K562 (cell line): ENCODE measurements around the gene WWOX. TPM values are rescaled to one million over a fixed set of nuclear protein-coding genes. Genes with fewer than 3 reads are reported as not detected.

Experiments
- ATAC-seq: fragments of 200-7000 bp; cut with Tn5 transposase; 3 replicates; pipeline ENCODE4 v1.9.1; 2020; ENCODE audit warnings: moderate library complexity
- BruUV-seq: library from RNA; stranded (reverse); fragments of 400-500 nt; replicated peaks from 2 replicates; lab custom pipeline; 2021; lab: Mats Ljungman, UMichigan
- CTCF ChIA-PET: fragments of 300-600 bp; formaldehyde crosslinking; extraction: SDS; loops from one replicate; lab custom pipeline; 2021; ENCODE audit warnings: low intra/inter-chr PET ratio; lab: Yijun Ruan, JAX
- POLR2A ChIA-PET: fragments of 300-600, 350-650 bp; sonication (Branson Sonifier 250); formaldehyde crosslinking; extraction: SDS; loops from one replicate; lab custom pipeline; 2021; ENCODE audit warnings: antibody characterized with exemption, inconsistent platforms; lab: Yijun Ruan, JAX
- DNase-seq, 4 experiments: peaks; one replicate each; pipeline versions ENCODE4 v3.0.0 to v3.0.0-alpha.2; 2011 to 2018; ENCODE audit warnings: low spot score in 3 of 4, mixed read lengths in 3 of 4; ENCODE audit errors: extremely low read depth in 1 of 4
- FAIRE-seq: peaks from 2 replicates; lab custom pipeline; 2011; peaks lifted over from hg19 to GRCh38; lab: Jason Lieb, UNC
- H2AFZ ChIP-seq: 2 replicates; pipeline ENCODE4 v1.6.0; 2011; ENCODE audit warnings: low read depth, low read length, control low read depth, inconsistent platforms
- H3K27ac ChIP-seq: fragments of 200-600 bp; 3 replicates; pipeline ENCODE4 v1.8.0; 2011; ENCODE audit warnings: low read depth, mild to moderate bottlenecking, control low read depth, inconsistent platforms, low read length, moderate library complexity, mixed read lengths; ENCODE audit errors: extremely low read depth
- H3K27me3 ChIP-seq, 2 experiments: fragments of 300-600 bp in 1 of 2; 2 replicates in 1 of 2; 3 replicates in 1 of 2; pipeline versions ENCODE4 v1.6.0 to v1.8.0; 2011; ENCODE audit warnings: inconsistent platforms in 2 of 2, low read length in 2 of 2, mild to moderate bottlenecking in 1 of 2, mixed read lengths in 1 of 2, moderate library complexity in 1 of 2; ENCODE audit not compliant: control insufficient read depth in 2 of 2, insufficient read depth in 2 of 2
- H3K36me3 ChIP-seq: fragments of 300-600 bp; 3 replicates; pipeline ENCODE4 v1.8.0; 2011; ENCODE audit warnings: mild to moderate bottlenecking, low read length, inconsistent platforms; ENCODE audit not compliant: control insufficient read depth, insufficient read depth
- H3K4me1 ChIP-seq, 2 experiments: fragments of 200-600 bp in 1 of 2; replicated peaks in 1 of 2; 2 replicates in 1 of 2; 3 replicates in 1 of 2; pipeline versions ENCODE4 v1.5.1 to v1.8.0; 2011; ENCODE audit warnings: inconsistent platforms in 2 of 2, low read length in 2 of 2, mild to moderate bottlenecking in 1 of 2, mixed read lengths in 1 of 2, moderate library complexity in 1 of 2; ENCODE audit not compliant: control insufficient read depth in 2 of 2, insufficient read depth in 2 of 2
- H3K4me2 ChIP-seq: 2 replicates; pipeline ENCODE4 v1.6.1; 2011; ENCODE audit warnings: low read length, control low read depth, inconsistent platforms, mixed read lengths; ENCODE audit not compliant: insufficient read depth
- H3K4me3 ChIP-seq: fragments of 200-600 bp; sonication (generic), shearing (Covaris generic); 2 replicates; pipeline ENCODE4 v1.5.1; 2016; ENCODE audit warnings: control low read depth, inconsistent platforms
- H3K79me2 ChIP-seq: fragments of 200-600 bp; 3 replicates; pipeline ENCODE4 v1.8.0; 2011; ENCODE audit warnings: low read length, inconsistent platforms; ENCODE audit not compliant: control insufficient read depth, insufficient read depth
- H3K9ac ChIP-seq, 2 experiments: 2 replicates each; pipeline versions ENCODE4 v1.6.0 to v1.6.1; 2011; ENCODE audit warnings: low read depth in 2 of 2, low read length in 2 of 2, control low read depth in 1 of 2, inconsistent platforms in 1 of 2, mild to moderate bottlenecking in 1 of 2, mixed read lengths in 1 of 2; ENCODE audit not compliant: insufficient read depth in 1 of 2
- H3K9me1 ChIP-seq: one replicate; pipeline ENCODE4 v1.6.0; 2011; ENCODE audit warnings: inconsistent platforms, mild to moderate bottlenecking, low read length, moderate library complexity; ENCODE audit not compliant: control insufficient read depth, insufficient read depth
- H3K9me3 ChIP-seq: replicated peaks from 2 replicates; pipeline ENCODE4 v1.5.1; 2011; ENCODE audit warnings: low read depth, low read length, inconsistent platforms; ENCODE audit not compliant: control insufficient read depth, insufficient read depth
- H4K20me1 ChIP-seq: replicated peaks from 2 replicates; pipeline ENCODE4 v1.6.1; 2011; ENCODE audit warnings: low read length, inconsistent platforms, mixed read lengths; ENCODE audit not compliant: control insufficient read depth, insufficient read depth
- BRCA1 ChIP-seq, 2 experiments: fragments of 450-650 bp in 1 of 2; sonication (generic) in 1 of 2; formaldehyde crosslinking in 1 of 2; IDR thresholded peaks; 2 replicates each; pipeline versions ENCODE4 v1.5.0 to v1.6.1; 2017 to 2020; ENCODE audit warnings: mild to moderate bottlenecking in 1 of 2, missing genetic modification reagents in 1 of 2
- CBX2 ChIP-seq: fragments of 200-600 bp; sonication (generic); IDR thresholded peaks from one replicate; pipeline ENCODE4 v1.6.1; 2012; ENCODE audit warnings: mild to moderate bottlenecking, low read length, inconsistent platforms; ENCODE audit not compliant: insufficient read depth, poor library complexity, severe bottlenecking
- ELK1 ChIP-seq: sonication (generic); formaldehyde crosslinking; IDR thresholded peaks from 2 replicates; pipeline ENCODE4 v1.8.1; 2022; ENCODE audit warnings: missing genetic modification reagents
- GATAD2A ChIP-seq: fragments of 450-650 bp; IDR thresholded peaks from 2 replicates; pipeline ENCODE4 v1.6.1; 2017
- MAFG ChIP-seq: fragments of 450-650 bp; conservative IDR thresholded peaks from 2 replicates; pipeline ENCODE4 v1.6.1; 2016; ENCODE audit warnings: missing genetic modification characterization, missing compliant biosample characterization
- MTA1 ChIP-seq: fragments of 450-650 bp; IDR thresholded peaks from 2 replicates; pipeline ENCODE4 v1.6.1; 2017; ENCODE audit warnings: borderline replicate concordance
- NFYB ChIP-seq: IDR thresholded peaks from 2 replicates; pipeline ENCODE4 v1.6.1; 2011; ENCODE audit warnings: mild to moderate bottlenecking, moderate library complexity; ENCODE audit not compliant: insufficient read length; ENCODE audit errors: extremely low read depth
- RAD51 ChIP-seq: fragments of 450-650 bp; IDR thresholded peaks from 2 replicates; pipeline ENCODE4 v1.7.1; 2016; ENCODE audit warnings: low read depth, mild to moderate bottlenecking, borderline replicate concordance
- SIN3B ChIP-seq: fragments of 450-650 bp; IDR thresholded peaks from 2 replicates; pipeline ENCODE4 v1.6.1; 2017; ENCODE audit warnings: low read depth, mild to moderate bottlenecking, moderate library complexity
- SNIP1 ChIP-seq: fragments of 450-650 bp; IDR thresholded peaks from 2 replicates; pipeline ENCODE4 v1.7.1; 2017; ENCODE audit warnings: low read depth, mild to moderate bottlenecking
- THRA ChIP-seq: fragments of 450-650 bp; IDR thresholded peaks from 2 replicates; pipeline ENCODE4 v1.6.1; 2017; ENCODE audit warnings: mild to moderate bottlenecking, moderate library complexity
- THRAP3 ChIP-seq: fragments of 450-650 bp; IDR thresholded peaks from 2 replicates; pipeline ENCODE4 v1.6.1; 2016; ENCODE audit warnings: mild to moderate bottlenecking, inconsistent platforms, borderline replicate concordance
- ZNF431 ChIP-seq: sonication (generic); formaldehyde crosslinking; IDR thresholded peaks from 2 replicates; pipeline ENCODE4 v1.8.0; 2022; ENCODE audit warnings: mild to moderate bottlenecking, missing genetic modification reagents
- ZNF551 ChIP-seq: fragments of 250-450 bp; sonication (Bioruptor Pico); IDR thresholded peaks from 2 replicates; pipeline ENCODE4 v1.5.0; 2021; ENCODE audit warnings: mild to moderate bottlenecking, moderate library complexity
- WGBS: fragments of 100-300 bp; shearing (Covaris generic); methylation state at CpG from one replicate; pipeline ENCODE4 v1.1.6; 2016; ENCODE audit warnings: low coverage, mixed read lengths; ENCODE audit not compliant: insufficient coverage; ENCODE audit errors: missing lambda C conversion rate; 5-methylcytosine and 5-hydroxymethylcytosine counted together
- in situ Hi-C: fragments of 300-500 bp; cut with MboI; formaldehyde crosslinking; loops from 4 replicates; pipeline ENCODE4 v1.15.0; 2018; ENCODE audit warnings: inconsistent platforms, mixed read lengths
- intact Hi-C: fragments of 100-400 bp; cut with micrococcal nuclease; formaldehyde crosslinking; loops from 2 replicates; pipeline ENCODE4 v1.14.2; 2022
- polyA plus RNA-seq, 8 experiments: library from polyadenylated mRNA; depleted of rRNA in 4 of 8; stranded (reverse) in 5 of 8; unstranded in 3 of 8; fragments of >200 nt; fragmentation: Nextera tagmentation in 2 of 8; fragmentation: Illumina TruSeq in 1 of 8; extraction: Ambion mirVana in 2 of 8; extraction: Trizol in 1 of 8; gene quantifications; 2 replicates each; pipeline versions ENCODE4 v1.2.1 to v1.2.3, GENCODE V29; 2011 to 2014; ENCODE audit warnings: inconsistent platforms in 1 of 8, missing spikeins in 1 of 8
- total RNA-seq, 7 experiments: library from RNA; depleted of rRNA in 6 of 7; stranded (reverse); fragments of >200 nt in 6 of 7; fragmentation: Illumina TruSeq in 2 of 7; extraction: Trizol in 2 of 7; gene quantifications; 2 replicates each; pipeline versions ENCODE4 v1.2.1 to v1.2.3, GENCODE V29; 2011 to 2021; ENCODE audit warnings: low replicate concordance in 1 of 7

WWOX gene
- total and polyA plus RNA-seq, 9 of the 15 experiments (the other 6 are each of a cell fraction or from before 2014, with no cell fraction given) = 1.6 to 22.7 (median 8.1) TPM

GRCh38 chr16:78679546-78679945, 580.1 kb downstream of the WWOX start:
- H3K4me1 ChIP-seq = no peaks in the 10 kb centered on the region
- H3K4me2 ChIP-seq = no peak overlapping the region
- no peak overlapping the region for H3K27ac ChIP-seq
- ChIA-PET POLR2A (no interaction called here), CTCF (no interaction called here)
- H3K9me3 ChIP-seq = no peaks in the 10 kb centered on the region
- no peak overlapping the region for H3K9ac ChIP-seq
- ATAC-seq (no peak), FAIRE-seq (no peak), DNase-seq (no peak)
- no peak overlapping the region for H2AFZ ChIP-seq
- TF ChIP-seq ELK1 (no peak), MTA1 (no peak), THRA (no peak), BRCA1 (IDR thresholded peaks at IDR 0.05) (no peak), BRCA1 (CRISPR knock-in tag; IDR thresholded peaks at IDR 0.05) (no peak), CBX2 (no peak), MAFG (tag) (no peak), SIN3B (no peak), RAD51 (no peak), ZNF431 (CRISPR knock-in tag) (no peak), GATAD2A (no peak), ZNF551 (no peak), SNIP1 (no peak), THRAP3 (no peak), NFYB (no peak)
- peaks cover 2 to 14% of the 10 kb centered on the region in 2 experiments; a peak in 2 of 5 replicates for H3K27me3 ChIP-seq
- in situ Hi-C loops = no loop called here
- no peaks in the 10 kb centered on the region for H3K79me2 ChIP-seq
- BruUV-seq = no TSS peak
- WGBS = 4% methylated on average over 2 of the region's 2 CpGs
- no peaks in the 10 kb centered on the region for H3K9me1 ChIP-seq
- no peaks in the 10 kb centered on the region for H3K36me3 ChIP-seq
- intact Hi-C loops = no loop called here
- H3K4me3 ChIP-seq = no peak overlapping the region
- no peaks in the 10 kb centered on the region for H4K20me1 ChIP-seq
